Neural cell (in vitro differentiated cells): ENCODE results near the gene PPIE. TPM values are rescaled to one million over a fixed set of nuclear protein-coding genes. Genes with fewer than 3 reads are reported as not detected.
"Not testable (repeated sequence)": the region's sequence is repeated elsewhere in the genome, so short reads cannot be mapped to it uniquely, and the experiment has no call there.

ENCODE experiments used
- H2AFZ ChIP-seq: fragments of 200-600, 300-800 bp; sonication (generic), shearing (Covaris generic); 2 replicates; pipeline ENCODE4 v1.6.0; 2014; ENCODE audit warnings: low read depth, mild to moderate bottlenecking, antibody characterized with exemption, low read length, moderate library complexity
- H3F3A ChIP-seq: fragments of 200-600 bp; shearing (Covaris generic); 2 replicates; pipeline ENCODE4 v1.6.1; 2016; ENCODE audit warnings: mild to moderate bottlenecking, moderate library complexity, mixed read lengths, antibody characterized with exemption, low read length; ENCODE audit not compliant: insufficient read depth, poor library complexity, severe bottlenecking
- H3K27ac ChIP-seq: fragments of 200-600, 300-800 bp; sonication (generic), shearing (Covaris generic); 2 replicates; pipeline ENCODE4 v1.5.1; 2014; ENCODE audit warnings: mild to moderate bottlenecking, low read length, moderate library complexity
- H3K27me3 ChIP-seq: fragments of 300-800, 200-600 bp; sonication (generic), shearing (Covaris generic); 2 replicates; pipeline ENCODE4 v1.6.0; 2014; ENCODE audit warnings: mild to moderate bottlenecking, low read depth, low read length, moderate library complexity; ENCODE audit not compliant: insufficient read depth
- H3K36me3 ChIP-seq: fragments of 300-800, 200-600 bp; sonication (generic), shearing (Covaris generic); 2 replicates; pipeline ENCODE4 v1.5.1; 2014; ENCODE audit warnings: mild to moderate bottlenecking, antibody characterized with exemption, low read length, moderate library complexity; ENCODE audit not compliant: insufficient read depth
- H3K4me2 ChIP-seq: fragments of 300-800, 200-600 bp; sonication (generic), shearing (Covaris generic); 2 replicates; pipeline ENCODE4 v1.6.0; 2014; ENCODE audit warnings: mild to moderate bottlenecking, low read length
- H3K4me3 ChIP-seq: fragments of 300-800, 200-600 bp; sonication (generic), shearing (Covaris generic); 2 replicates; pipeline ENCODE4 v1.5.1; 2014; ENCODE audit warnings: mild to moderate bottlenecking, low read length, moderate library complexity
- H3K79me2 ChIP-seq: fragments of 200-600 bp; shearing (Covaris generic); replicated peaks from 2 replicates; pipeline ENCODE4 v1.6.0; 2014; ENCODE audit warnings: mild to moderate bottlenecking, low read length, moderate library complexity; ENCODE audit not compliant: insufficient read depth
- H3K9ac ChIP-seq: fragments of 300-800, 200-600 bp; sonication (generic), shearing (Covaris generic); 2 replicates; pipeline ENCODE4 v1.6.1; 2016; ENCODE audit warnings: mild to moderate bottlenecking, low read length, mixed read lengths
- H3K9me2 ChIP-seq: fragments of 200-600 bp; shearing (Covaris generic); 2 replicates; pipeline ENCODE4 v1.6.1; 2016; ENCODE audit warnings: mild to moderate bottlenecking, low read length, mixed read lengths; ENCODE audit not compliant: insufficient read depth
- H3K9me3 ChIP-seq: fragments of 200-600, 300-800 bp; sonication (generic), shearing (Covaris generic); 2 replicates; pipeline ENCODE4 v1.6.1; 2016; ENCODE audit warnings: mild to moderate bottlenecking, mixed run types, low read length, moderate library complexity, mixed read lengths
- H4K20me1 ChIP-seq: fragments of 200-600 bp; shearing (Covaris generic); 2 replicates; pipeline ENCODE4 v1.6.1; 2016; ENCODE audit warnings: mild to moderate bottlenecking, mixed run types; ENCODE audit not compliant: insufficient read depth
- polyA plus RNA-seq: library from polyadenylated mRNA; depleted of rRNA; stranded (reverse); fragments of >200 nt; gene quantifications from 2 replicates; pipeline ENCODE4 v1.2.3, GENCODE V29; 2014

PPIE gene
- polyA plus RNA-seq, 1 donor from 2014 or later = 55.9 TPM

DNA sequence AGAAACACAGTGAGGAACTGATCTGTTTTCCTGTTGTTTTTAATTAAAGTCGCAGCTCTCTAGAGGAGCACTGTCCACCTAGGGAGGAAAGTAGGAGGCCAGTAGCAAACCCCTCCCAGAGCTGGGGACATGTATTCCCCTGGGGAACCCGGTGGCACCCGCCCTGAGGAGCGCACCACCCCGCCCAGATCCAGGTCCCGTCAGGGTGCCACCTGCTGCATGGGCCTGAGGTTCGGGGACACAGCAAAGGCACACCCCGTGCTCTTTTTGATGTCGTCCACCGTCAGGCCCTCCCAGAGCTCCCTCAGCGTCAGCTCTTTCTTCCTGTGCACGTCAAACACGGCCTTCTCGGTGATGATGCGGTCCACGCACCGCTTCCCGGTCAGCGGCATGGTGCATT lies 30.8 kb downstream of the PPIE start:
- not testable (repeated sequence) for H3K27ac ChIP-seq

DNA sequence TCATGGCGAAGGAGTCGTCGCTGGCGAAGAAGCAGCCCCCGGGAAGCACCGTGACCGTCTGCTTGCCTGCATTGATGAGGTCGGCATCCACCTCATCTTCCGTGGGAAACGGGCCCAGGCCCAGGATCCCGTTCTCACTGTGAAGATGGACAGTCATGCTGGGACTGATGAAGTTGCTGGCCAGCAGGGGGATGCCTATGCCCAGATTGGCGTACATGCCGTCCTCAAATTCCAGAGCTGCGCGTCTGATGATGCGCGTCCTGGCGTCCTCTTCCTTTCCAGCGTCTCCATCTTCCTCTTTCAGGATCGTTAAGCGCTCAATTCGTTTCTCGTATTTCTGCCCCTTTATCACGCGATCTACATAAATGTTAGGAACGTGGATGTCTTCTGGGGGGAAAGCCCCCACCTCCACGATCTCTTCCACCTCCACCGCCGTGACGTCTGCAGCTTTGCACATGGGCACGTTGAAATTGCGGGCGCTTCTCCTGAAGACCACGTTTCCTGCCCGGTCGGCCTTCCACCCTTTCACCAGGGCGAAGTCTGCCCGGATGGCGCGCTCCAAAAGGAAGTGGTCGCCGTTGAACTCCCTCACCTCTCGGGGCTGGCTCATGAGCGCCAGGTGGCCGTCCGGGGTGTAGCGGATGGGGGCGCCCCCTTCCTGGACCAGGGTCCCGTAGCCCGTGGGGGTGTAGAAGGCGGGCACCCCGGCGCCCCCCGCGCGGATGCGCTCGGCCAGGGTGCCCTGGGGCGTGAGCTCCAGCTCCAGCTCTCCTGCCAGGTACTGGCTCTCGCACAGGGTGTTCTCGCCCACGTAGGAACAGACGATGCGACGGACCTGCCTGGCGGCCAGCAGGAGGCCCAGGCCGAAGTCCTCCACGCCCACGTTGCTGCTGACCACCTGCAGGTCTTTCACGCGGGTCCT lies 31.7 kb downstream of the PPIE start:
- not testable (repeated sequence) for H3K27ac ChIP-seq, H4K20me1 ChIP-seq, H3K9ac ChIP-seq, H2AFZ ChIP-seq, H3K79me2 ChIP-seq, H3K9me3 ChIP-seq, H3K4me2 ChIP-seq, H3F3A ChIP-seq, H3K4me3 ChIP-seq, H3K36me3 ChIP-seq, H3K9me2 ChIP-seq, H3K27me3 ChIP-seq

More for the DNA sequence above, 30.8 kb downstream of the PPIE start:
- H3K9me2 ChIP-seq, H3K27me3 ChIP-seq, H3F3A ChIP-seq, H3K4me3 ChIP-seq, H3K9me3 ChIP-seq, H4K20me1 ChIP-seq, H3K36me3 ChIP-seq, H3K79me2 ChIP-seq, H3K9ac ChIP-seq, H3K4me2 ChIP-seq, H2AFZ ChIP-seq: not testable (repeated sequence)

DNA sequence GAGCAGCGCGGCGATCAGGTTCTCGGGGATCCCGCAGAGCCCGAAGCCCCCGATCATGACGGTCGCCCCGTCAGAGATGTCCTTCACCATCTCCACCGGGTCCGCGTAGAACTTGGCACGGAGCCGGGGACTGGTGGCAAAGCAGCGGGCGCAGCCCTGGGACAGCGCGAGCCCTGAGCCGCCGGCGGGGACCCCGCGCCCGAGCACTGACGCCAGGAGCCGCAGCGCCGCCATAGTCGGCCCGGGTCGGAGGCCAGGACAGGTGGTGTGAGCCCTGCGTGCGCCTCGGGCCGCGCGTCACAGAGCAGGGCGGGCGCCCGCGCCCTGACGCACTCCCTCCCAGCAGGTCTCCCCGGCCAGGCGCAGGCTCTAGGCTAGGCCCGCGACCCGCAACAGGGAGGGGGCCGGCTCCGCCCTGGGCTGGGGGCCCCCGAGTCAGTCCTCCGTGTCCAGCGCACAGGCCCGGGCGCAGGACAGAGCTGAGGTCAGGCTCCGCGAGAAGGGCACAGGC lies 32.4 kb downstream of the PPIE start, which contains the start of gene OXCT2:
OXCT2 (minus strand) TSS at position 327 of the 511 bp plus-strand sequence; CDS start at position 234, 93 bp downstream.
- H4K20me1 ChIP-seq, H3K9me3 ChIP-seq, H3K4me2 ChIP-seq, H3K27me3 ChIP-seq, H3K27ac ChIP-seq, H3K9ac ChIP-seq, H3K36me3 ChIP-seq, H3K4me3 ChIP-seq, H3K9me2 ChIP-seq, H2AFZ ChIP-seq, H3F3A ChIP-seq, H3K79me2 ChIP-seq: not testable (repeated sequence)

DNA sequence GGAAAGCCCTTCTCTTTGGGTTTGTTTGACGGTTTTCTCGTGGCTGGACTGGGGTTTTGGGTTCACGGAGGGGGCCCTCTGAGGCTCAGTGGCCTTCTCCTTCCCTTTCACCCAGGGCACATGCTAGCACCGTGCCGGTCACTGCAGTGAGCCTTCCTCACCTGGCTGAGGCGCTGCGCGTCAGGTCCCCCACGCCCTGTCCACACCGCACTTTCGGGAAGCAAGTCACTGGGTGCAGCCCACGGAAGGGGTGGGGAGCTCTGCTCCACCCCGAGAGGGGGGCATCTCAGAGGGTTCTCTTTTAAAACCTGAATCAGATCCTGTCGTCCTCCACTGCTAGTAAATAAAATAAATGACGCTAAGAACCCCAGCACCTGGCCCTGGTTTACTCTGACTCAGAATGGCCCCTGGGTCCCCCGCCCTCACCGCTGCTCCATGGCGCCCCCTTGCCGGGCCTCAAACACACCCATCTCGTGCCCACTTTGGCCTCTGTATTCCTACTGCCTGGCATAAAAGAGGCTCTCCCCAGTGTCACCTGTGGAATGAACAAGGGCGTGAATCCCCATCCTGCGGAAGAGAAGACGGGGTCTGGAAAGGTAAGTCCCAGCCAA lies 34.8 kb downstream of the PPIE start:
- not testable (repeated sequence) for H3K9me3 ChIP-seq, H3K27ac ChIP-seq, H4K20me1 ChIP-seq, H3K9ac ChIP-seq, H3K79me2 ChIP-seq, H3K4me2 ChIP-seq, H2AFZ ChIP-seq, H3K27me3 ChIP-seq, H3K4me3 ChIP-seq, H3K9me2 ChIP-seq, H3K36me3 ChIP-seq, H3F3A ChIP-seq

DNA sequence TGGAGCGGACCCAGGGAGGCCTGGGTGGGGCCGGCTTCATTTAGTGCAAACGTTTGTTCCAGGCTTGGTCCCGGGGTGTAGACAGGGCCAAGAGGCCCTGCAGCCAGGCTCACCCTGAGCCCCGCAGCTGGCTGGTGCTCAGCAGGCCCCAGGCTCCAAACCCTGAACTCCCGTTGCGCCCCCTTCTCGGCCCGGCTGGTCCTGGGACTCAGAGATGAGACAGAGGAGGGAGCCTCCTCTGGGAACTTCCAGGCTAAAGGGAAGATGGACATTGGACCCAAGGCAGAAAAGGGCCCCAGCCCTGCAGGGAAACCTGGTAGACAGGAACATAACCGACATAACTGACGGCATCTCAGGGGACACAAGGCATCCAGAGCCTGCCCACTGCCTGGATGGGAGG lies 36.5 kb downstream of the PPIE start:
- H4K20me1 ChIP-seq, H3K9me3 ChIP-seq, H3K36me3 ChIP-seq, H3F3A ChIP-seq, H3K9me2 ChIP-seq, H3K9ac ChIP-seq, H3K27me3 ChIP-seq, H3K79me2 ChIP-seq, H2AFZ ChIP-seq, H3K4me2 ChIP-seq, H3K4me3 ChIP-seq, H3K27ac ChIP-seq: not testable (repeated sequence)

DNA sequence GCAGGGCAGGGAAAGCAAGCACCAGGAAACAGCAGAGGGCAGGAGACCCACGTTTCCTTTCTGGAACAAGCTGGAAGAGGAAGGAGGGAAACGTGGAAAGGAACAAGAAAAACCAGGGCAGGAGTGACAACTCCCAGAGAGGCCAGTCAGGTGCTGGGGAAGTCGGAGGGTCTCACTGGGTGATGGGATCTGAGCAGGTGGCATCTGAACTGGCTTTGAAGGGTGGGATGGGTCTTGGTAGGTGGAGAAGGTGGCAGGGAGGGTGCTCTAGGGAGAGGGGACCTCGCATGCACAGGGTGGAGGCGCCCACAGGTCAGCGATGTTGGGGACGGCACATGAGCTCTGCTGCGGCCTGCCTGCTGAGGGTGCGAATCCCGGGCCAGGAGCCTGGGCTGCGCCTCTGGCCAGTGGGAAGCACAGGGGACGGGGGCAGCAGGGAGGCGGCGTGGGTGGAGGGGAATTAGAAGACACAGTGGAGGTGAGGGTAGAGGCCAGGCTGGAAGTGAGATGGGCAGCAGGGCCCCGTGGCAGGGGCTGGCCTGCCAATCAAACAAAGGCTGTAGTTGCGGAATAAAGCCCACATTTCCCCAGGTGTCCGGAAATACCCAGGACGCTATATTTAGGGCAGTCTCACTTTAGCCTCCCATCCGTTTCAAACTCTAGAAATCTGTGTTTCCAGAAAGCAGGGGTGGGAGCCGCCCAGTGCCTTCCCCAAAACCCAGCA lies 37.2 kb downstream of the PPIE start:
- not testable (repeated sequence) for H4K20me1 ChIP-seq, H3K27ac ChIP-seq, H2AFZ ChIP-seq, H3K4me2 ChIP-seq, H3K9me3 ChIP-seq, H3K4me3 ChIP-seq, H3K79me2 ChIP-seq, H3K9ac ChIP-seq, H3K27me3 ChIP-seq, H3F3A ChIP-seq, H3K9me2 ChIP-seq, H3K36me3 ChIP-seq
